ENCODE data around the gene PIK3CA. TPM values are rescaled to one million over a fixed set of nuclear protein-coding genes. Genes with fewer than 3 reads are reported as not detected.

The PIK3CA gene
- total RNA-seq, 2 donors from 2014 or later: 11.3 to 18.0 TPM

DNA sequence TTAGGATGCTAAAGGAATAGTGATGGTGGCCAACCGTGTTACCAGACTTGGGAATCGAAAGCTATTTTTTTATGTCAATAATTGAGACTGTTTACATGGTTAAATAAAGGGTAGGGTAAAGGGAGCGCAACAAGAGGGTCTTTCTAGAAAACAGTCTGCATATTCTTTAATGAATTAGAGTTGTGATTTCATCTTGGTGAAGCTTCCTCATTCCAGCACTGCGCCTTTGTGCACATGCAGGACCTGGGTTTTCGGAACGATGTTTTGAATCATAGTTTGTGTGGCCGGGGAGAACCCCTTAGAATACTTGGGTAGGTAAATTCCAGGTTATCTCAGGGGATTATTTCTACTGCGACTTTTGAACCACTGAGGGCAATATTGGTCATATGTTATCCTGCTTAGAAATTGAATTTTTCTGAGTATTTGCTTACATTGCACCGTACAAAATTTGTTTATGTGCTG, 1.3 kb downstream of the PIK3CA start:
- TF ChIP-seq, protein P1, sequence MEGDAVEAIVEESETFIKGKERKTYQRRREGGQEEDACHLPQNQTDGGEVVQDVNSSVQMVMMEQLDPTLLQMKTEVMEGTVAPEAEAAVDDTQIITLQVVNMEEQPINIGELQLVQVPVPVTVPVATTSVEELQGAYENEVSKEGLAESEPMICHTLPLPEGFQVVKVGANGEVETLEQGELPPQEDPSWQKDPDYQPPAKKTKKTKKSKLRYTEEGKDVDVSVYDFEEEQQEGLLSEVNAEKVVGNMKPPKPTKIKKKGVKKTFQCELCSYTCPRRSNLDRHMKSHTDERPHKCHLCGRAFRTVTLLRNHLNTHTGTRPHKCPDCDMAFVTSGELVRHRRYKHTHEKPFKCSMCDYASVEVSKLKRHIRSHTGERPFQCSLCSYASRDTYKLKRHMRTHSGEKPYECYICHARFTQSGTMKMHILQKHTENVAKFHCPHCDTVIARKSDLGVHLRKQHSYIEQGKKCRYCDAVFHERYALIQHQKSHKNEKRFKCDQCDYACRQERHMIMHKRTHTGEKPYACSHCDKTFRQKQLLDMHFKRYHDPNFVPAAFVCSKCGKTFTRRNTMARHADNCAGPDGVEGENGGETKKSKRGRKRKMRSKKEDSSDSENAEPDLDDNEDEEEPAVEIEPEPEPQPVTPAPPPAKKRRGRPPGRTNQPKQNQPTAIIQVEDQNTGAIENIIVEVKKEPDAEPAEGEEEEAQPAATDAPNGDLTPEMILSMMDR (IDR thresholded peaks at IDR 0.05): no peak
- H3K27ac ChIP-seq: peak overlapping the region; percentile 95
- H3K4me3 ChIP-seq: peak overlapping the region; percentile 75
- intact Hi-C loops (cut with DNase I): loop anchor here (5.0 to 10.0 kb wide), 2 partner anchors 135 to 173 kb away; partner anchors contain the start of gene ZNF639
- DNase-seq: peak; percentile 31
- no peaks in the 10 kb centered on the region for H3K9me3 ChIP-seq
- no peaks in the 10 kb centered on the region for H3K27me3 ChIP-seq
- H3K9ac ChIP-seq (ENCODE audit: low read depth in 2 of 2, low read length in 2 of 2): peak overlapping the region; percentile 92 to 96
- H3K36me3 ChIP-seq: no peaks in the 10 kb centered on the region
- no peaks in the 10 kb centered on the region for H3K4me1 ChIP-seq

DNA sequence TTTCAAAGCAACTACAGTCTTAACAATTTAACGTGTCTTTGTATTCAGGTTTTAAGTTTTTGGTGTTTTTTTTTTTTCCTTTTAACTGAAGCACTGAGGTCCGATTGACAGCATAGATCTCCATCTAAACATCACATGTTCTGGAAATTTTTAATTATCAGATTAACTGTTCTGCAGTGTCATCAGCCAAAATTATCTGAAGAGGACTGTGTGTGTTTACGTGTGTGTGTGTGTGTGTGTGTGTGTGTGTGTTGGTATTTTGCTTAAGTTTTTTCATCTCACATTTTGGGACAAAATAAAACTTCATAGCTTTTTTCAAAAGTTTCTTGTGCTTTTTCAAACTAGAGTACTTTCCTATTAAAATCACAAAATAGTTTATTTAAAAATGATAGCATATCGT, 1.8 kb downstream of the PIK3CA start:
- intact Hi-C loops (cut with DNase I): loop anchor here (5.0 to 10.0 kb wide), 2 partner anchors 135 to 172 kb away; partner anchors contain the start of gene ZNF639
- Histone ChIP-seq H3K9ac (ENCODE audit: low read depth in 2 of 2, low read length in 2 of 2) (peak overlapping the region; percentile 92 to 96), H3K4me1 (no peaks in the 10 kb centered on the region), H3K27me3 (no peaks in the 10 kb centered on the region), H3K4me3 (peak overlapping the region; percentile 75), H3K9me3 (no peaks in the 10 kb centered on the region), H3K36me3 (no peaks in the 10 kb centered on the region), H3K27ac (no peak overlapping the region)
- TF ChIP-seq, protein P1 (IDR thresholded peaks at IDR 0.05): no peak
- DNase-seq: no peak

- TF ChIP-seq, protein P1 (IDR thresholded peaks at IDR 0.05): no peak
- Histone ChIP-seq H3K27ac (no peak overlapping the region), H3K9ac (ENCODE audit: low read depth in 2 of 2, low read length in 2 of 2) (no peak overlapping the region), H3K4me3 (no peak overlapping the region), H3K4me1 (no peaks in the 10 kb centered on the region), H3K36me3 (no peaks in the 10 kb centered on the region), H3K9me3 (no peaks in the 10 kb centered on the region), H3K27me3 (no peaks in the 10 kb centered on the region)
- intact Hi-C loops (cut with DNase I): no loop called here
- no peak for DNase-seq
These were observed 2.5 kb downstream of the PIK3CA start for GRCh38 chr3:179150610-179151009.

DNA sequence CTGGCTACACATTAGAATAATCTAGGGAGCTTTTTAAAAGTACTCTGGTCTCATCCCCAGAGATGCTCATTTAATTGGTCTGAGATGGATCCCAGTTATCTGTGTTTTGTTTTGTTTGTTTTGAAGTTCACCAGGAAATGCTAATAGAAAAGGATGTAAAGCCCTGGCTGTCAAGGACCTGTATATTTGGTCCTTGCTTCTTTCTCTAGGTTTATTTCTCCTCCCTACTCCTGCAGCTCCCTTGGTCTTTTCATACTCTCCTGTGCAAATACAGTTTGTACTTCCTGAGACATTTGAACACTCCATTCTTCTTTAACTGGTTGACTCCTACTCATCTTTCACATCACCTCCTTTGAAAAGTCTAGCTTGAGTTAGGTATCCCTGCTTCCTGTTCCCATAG, 3.3 kb downstream of the PIK3CA start:
- Histone ChIP-seq H3K9ac (ENCODE audit: low read depth in 2 of 2, low read length in 2 of 2) (no peak overlapping the region), H3K4me1 (no peaks in the 10 kb centered on the region), H3K27ac (no peak overlapping the region), H3K27me3 (no peaks in the 10 kb centered on the region), H3K4me3 (no peak overlapping the region), H3K9me3 (no peaks in the 10 kb centered on the region), H3K36me3 (no peaks in the 10 kb centered on the region)
- intact Hi-C loops (cut with DNase I): no loop called here
- TF ChIP-seq, protein P1 (IDR thresholded peaks at IDR 0.05): no peak
- DNase-seq: no peak

DNA sequence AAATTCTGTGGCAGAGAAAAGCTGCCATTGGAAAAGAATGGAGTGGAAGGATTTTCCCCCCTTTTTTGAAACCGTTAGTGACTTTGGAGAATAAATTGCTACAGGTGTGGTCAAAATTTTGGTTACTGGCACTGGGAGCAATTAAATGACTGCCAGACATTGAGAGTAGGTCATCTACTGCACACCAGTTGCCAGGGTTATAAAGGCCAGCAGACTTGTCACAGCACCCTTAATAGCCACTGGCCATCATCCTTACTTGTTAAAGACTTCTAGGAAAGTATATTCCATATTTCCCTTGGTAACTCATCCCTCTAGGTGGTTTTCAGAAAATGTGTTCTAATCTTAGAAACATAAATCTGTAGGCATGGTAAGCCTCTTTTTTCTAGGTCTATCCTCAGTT, 8.0 kb downstream of the PIK3CA start:
- Histone ChIP-seq H3K9me3 (no peaks in the 10 kb centered on the region), H3K36me3 (no peaks in the 10 kb centered on the region), H3K27ac (no peak overlapping the region), H3K27me3 (no peaks in the 10 kb centered on the region), H3K4me1 (no peaks in the 10 kb centered on the region), H3K4me3 (no peak overlapping the region), H3K9ac (ENCODE audit: low read depth in 2 of 2, low read length in 2 of 2) (no peak overlapping the region)
- no peak for DNase-seq
- intact Hi-C loops (cut with DNase I): no loop called here
- TF ChIP-seq, protein P1 (IDR thresholded peaks at IDR 0.05): no peak
